COLO668 (cell line): Measurements from ENCODE around the gene BPIFB3.
"Not testable (repeated sequence)": the region's sequence is repeated elsewhere in the genome, so short reads cannot be mapped to it uniquely, and the experiment has no call there.

Experiments used
- DNase-seq: peaks from one replicate; lab custom pipeline; 2025; ENCODE audit not compliant: unreplicated experiment; lab: John Stamatoyannopoulos, UW

The BPIFB3 gene

GRCh38 chr20:33112547-33113386 lies 59.1 kb downstream of the BPIFB3 start:
- no peak for DNase-seq

GRCh38 chr20:33113387-33113908 lies 59.7 kb downstream of the BPIFB3 start:
- no peak for DNase-seq

- DNase-seq, result not testable (repeated sequence)
These were observed 61.8 kb downstream of the BPIFB3 start for GRCh38 chr20:33115501-33115900.

GRCh38 chr20:33119725-33120720 lies 66.3 kb downstream of the BPIFB3 start:
- no peak for DNase-seq

- no peak for DNase-seq
These were observed 67.2 kb downstream of the BPIFB3 start for GRCh38 chr20:33120934-33121333.

- not testable (repeated sequence) for DNase-seq
These were observed 68.6 kb downstream of the BPIFB3 start for GRCh38 chr20:33122297-33122696.
